Activated CD4-positive, alpha-beta T cell treated with anti-CD3 and anti-CD28 coated beads, Interleukin-2, amount 50 U/mL, for 16 hours (primary cell): ENCODE measurements around the gene ZNF521.

Source experiments
- DNase-seq: peaks from one replicate; pipeline ENCODE4 v3.0.0-alpha.2; 2020

Gene ZNF521

DNA sequence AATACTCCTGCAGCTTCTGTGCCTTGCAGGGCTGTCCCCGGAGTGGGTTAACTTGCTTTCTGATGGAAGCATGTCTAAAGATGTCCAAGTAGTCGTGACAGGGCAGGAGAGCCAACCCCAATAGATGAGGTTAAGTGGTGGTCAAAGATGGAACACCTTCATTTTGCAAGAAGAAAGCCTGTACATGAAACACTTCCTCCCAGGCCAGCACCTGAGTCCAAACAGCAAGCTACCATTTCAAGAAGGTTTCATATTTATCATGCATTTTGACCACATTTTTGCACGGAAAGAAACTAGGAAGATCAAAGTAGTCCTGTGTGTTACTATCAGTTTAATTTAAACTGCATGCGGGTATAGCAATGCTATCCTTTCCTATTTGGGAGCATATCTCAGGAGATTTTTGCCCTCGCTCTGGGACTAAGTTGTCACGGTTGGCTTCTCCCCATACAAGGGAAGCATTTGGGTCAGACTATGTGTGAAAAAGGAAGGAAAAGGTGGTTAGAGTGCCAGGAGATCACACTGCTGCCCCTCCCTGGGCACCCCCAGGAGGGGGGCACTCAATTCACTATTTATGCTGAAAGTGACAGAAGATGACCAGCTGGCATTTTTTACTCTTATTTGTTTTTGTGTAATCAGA lies 187.6 kb downstream of the ZNF521 start:
- no peak for DNase-seq

DNA sequence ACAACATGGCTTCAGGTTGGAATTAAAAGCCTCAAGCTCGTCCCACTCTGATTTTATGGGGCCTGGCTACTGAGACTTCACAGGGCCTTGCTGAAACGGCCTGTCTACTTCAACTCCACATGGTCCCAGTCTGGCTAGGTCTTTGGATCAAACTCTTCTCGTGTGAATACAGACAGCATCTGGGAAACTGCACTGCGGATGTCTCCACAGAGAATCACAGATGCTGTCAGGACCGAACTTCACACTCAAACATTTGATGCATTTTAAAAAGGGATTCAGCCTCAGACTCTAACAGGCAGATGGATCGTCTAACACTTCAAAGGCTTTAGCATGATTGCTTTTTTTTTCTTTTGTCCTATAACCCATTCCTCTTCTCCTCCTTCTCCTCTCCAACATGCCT lies 198.5 kb downstream of the ZNF521 start:
- DNase-seq, result no peak

DNA sequence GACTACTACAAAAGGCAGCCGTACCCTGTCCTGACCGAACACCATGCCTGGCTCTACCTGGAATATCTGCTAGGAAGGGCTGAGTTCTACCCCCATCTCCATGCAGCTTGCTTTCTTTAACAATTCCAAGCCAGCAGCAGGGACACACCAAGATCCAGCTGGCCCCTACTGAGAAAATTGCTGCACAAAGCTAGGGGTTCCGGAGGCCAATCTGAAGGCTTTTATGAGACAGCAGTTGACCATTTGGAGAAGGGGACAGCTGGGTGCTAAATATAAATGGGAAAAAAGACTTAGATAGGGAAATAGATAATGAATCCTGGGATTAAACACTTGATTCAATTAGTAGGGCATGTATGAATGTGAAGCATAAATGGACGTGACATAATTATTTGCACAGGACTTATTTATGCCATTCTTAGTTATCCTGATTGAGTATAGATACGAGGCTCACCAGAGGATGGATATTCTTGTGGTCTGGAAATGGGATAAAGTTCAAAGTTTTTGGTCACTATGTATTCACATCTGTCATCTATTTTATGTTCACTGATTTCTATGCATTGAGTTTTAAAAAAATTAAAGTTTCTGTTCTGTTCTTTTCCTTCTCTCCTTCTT lies 204.0 kb downstream of the ZNF521 start:
- no peak for DNase-seq

DNA sequence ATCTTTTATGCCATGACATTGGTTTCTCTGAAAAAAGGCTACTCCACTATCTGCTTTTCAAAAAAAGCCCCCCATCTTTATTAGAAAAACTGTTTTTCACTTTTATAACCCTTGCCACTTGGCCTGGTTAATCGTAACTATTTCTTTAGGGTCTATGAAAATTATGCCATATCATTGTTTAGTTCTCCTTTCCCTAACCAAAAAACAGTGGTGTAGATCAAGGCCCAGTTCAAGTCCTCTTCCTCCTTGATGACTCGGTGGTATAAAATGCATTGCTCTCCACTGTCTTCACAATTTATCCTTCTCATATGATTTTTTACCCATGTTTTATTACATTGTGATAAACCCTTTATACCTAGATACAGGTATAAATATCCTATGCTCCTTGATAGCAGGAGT lies 205.5 kb downstream of the ZNF521 start:
- DNase-seq, result no peak

DNA sequence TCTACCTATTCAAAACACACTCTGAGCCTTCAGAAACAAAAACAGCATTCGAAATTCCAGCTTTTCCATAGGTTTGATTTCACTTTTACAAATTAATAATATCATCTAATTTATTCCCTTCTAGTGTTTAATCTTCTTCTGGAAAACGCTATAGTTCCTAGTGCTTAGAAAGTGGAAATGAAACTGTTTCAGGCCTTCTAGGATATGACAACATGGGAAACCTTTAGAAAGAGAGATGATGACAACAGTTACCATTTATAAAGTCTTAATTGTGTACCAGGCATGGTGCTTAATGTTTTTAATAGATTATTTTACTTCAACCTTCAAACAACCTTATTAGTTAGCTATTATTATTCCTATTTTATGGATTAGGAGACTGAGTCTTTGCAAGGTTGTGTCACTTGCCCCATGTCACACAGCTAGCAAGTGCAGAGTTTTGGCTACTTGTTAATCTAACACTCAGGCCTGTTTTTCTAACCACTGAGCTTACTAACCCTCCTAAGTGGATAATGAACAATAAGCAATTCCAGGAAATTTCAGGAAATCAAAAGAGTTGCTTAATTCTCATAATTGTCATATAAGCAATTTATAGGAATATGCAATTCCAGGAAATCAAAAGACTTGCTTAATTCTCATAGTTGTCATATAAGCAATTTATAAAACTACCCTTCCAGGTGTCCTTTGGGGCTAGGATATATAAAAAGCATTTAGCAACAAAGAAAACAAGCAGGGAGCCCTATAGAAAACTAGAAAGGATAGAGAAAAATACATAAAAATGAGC lies 206.0 kb downstream of the ZNF521 start:
- DNase-seq, result no peak

DNA sequence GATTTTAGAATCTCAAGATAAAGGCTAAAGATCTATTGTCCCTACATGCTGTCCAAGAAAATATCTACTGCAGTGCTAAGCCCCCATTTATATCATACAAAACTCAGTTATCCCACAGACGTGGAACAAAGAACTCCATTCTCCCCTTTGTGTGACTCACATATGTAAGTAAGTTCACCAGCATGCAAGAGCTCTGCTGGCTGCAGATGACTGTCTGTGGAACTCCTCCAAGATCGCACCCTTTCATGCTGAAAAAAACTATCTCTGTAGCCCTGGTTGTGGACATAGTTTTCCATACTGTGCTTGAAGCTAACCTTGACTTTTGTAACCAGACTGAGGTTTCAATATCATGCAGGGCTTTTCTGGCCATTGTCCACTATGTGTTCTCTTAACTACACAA lies 207.1 kb downstream of the ZNF521 start:
- no peak for DNase-seq

DNA sequence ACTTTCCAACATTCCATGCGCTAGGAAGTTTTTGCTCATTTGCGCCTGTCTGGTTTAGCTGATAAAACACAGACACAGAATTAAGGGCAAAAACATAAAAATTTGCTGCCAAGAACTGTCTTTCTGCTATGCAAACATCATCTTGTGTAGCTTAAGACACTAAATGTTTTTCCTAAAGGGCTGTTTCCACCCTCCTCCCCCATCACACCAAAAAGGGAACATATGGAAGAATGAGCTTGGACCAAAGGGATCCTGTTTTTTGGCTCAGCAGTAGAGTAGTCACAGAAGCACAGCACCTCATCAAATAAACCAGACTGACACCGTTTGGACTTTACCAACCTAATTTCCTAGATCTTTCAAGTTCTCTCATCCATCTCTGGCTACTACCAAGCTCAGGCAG lies 210.1 kb downstream of the ZNF521 start:
- no peak for DNase-seq

DNA sequence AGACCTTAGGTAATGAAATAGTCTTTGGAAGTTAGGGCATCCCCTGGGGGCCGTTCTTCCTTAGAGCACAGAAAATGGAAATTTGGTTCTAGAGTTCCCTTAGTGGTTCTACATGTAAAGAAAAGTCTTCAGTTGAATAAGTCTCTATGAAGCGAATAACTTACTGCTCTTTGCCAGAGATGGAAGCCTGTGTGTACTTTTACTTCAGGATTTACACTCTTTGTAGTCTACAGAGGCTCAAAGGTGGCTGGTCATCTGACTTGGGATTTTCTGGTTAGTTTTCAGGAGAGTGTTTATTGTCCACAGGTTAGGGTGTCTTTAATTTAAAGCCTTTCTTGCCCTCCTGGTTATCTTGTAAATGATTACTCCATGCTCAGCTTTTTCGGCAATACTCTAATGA lies 210.6 kb downstream of the ZNF521 start:
- DNase-seq, result no peak

DNA sequence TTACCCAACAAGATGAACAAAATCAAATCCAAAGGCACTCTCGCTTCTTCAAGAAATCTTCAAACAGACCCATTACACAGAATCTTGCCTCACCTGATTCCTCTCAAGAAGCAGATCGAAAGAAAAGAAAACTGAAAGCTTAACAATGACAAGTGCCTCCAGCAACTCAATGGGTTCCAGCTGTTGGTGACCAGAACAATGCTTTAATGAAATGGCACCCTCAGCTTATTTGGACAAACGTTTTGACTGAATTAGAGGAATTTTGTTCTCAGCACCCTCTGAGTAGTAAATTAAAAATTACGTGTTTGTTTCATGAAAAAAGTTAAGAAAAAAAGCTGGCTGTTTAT lies 211.0 kb downstream of the ZNF521 start:
- DNase-seq, result no peak

DNA sequence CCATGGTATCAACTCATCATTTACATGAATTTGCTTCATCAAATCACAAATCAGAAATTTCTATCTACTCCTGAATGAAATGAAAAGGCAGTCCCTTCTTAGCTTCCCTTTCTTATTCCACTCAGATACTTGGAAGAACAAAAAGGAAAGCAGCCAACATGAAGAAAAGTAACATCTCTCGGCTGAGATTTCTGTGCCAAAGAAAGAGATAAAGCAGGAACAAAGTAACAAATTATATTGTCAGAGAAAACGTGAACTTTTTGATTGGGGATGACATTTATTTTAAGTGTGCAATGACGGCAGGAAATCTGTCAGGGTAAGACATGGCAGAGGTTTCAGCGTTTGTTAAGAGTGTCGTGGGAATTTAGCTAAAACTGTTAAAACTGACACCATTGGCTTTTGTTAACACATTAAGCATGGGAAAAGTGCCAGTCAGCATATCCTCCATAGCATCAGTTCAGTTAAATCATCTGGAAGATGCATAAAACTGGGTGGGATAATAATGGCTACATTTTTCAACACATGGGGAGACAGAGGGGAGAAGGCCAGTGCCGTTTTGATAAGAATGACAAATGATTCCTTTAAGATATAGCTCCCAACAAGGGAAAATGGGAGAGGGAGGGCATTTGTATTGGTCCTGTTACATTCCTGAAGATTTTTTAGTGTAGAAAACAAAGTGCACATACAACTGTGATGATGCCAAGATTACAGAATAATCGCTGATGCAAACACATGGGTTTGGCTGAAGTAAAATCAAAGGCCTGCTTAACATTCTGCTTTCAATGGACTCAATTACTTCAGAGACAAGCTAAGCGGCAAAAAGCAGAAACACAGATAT lies 211.6 kb downstream of the ZNF521 start:
- DNase-seq, result no peak

DNA sequence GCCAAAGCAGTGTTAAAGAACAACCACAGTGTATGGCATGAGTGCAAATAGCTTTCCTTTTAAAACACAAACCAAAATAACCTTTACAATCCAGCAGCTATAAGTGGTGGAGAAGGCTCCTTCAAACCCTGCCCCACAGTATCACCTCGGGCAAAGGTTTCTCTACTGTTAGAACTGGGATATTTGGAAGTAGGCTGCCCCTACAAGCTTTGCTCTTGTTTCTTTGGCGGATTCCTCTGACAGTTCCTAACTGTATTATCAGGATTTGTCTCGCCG lies 214.8 kb downstream of the ZNF521 start:
- DNase-seq, result no peak

DNA sequence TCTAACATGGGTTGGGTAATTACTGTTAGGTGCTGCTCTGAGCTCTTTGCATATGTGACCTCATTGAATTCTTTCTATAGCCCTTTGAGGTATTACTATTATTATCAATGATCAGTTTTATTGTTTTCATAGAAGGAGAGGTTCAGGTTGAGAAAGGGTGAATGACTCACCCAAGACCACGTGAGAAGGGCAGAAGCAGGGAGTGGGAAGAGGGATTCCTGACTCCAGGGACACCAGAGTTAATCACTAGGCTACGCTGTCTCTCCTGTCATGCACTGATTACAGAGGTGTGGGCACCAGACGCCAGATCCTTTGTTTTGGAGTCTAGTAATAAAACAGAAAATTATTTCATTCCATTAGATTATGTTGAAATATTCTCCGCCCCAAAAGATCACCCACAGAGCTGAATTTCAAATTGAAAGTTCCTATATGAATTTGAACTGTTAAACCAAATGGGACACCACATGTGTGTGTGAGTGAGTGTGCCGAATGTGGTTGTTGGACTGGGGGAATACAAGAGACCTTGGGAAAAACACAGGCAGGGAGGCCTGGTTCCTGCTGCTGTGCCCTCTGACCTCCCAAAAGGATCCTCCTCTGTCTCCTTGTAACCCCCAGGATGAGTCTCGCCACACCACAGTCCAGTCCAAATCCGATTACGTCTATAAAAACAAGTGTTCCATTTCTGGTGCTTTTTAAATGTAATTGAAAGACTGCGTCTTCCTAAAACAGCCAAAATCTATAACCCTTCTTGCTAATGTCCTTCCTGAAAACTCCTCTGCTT lies 215.4 kb downstream of the ZNF521 start:
- no peak for DNase-seq

DNA sequence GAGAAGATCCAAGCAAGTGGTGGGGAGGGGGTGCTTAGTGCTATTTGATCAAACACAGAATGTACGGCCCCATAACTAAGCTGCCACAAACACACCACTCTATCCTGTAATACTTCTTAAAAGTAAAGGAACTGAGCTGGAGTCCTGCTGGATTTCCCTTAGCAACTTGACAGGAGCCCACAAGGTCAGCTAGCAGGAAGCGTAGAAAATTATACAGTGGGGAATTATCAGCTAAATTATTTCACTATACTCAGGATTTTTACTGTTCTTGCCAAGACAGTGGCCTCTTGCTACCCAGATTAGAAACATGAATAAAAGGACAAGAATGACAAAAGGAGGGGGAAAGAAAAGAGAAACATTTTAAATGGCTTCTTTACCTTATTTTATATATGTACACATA lies 217.1 kb downstream of the ZNF521 start:
- DNase-seq, result no peak

DNA sequence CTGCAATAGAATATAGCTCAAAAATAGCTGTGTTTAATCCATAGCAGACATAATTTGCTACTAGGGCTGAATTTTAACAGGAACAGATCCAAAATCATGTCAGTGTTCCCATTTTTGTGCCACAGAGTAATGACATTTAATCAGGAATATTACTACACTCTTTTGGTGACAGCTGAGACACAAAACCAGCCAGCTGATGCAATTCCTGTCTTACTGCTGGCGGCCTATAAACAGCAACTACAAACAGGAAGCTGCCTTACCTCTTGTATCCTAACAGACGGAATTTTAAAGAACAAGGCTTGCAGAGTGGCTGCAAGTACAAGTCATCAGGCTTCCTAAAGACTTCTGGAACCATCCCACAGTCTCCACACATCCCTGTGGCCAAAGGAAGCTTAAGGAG lies 218.1 kb downstream of the ZNF521 start:
- DNase-seq, result no peak

DNA sequence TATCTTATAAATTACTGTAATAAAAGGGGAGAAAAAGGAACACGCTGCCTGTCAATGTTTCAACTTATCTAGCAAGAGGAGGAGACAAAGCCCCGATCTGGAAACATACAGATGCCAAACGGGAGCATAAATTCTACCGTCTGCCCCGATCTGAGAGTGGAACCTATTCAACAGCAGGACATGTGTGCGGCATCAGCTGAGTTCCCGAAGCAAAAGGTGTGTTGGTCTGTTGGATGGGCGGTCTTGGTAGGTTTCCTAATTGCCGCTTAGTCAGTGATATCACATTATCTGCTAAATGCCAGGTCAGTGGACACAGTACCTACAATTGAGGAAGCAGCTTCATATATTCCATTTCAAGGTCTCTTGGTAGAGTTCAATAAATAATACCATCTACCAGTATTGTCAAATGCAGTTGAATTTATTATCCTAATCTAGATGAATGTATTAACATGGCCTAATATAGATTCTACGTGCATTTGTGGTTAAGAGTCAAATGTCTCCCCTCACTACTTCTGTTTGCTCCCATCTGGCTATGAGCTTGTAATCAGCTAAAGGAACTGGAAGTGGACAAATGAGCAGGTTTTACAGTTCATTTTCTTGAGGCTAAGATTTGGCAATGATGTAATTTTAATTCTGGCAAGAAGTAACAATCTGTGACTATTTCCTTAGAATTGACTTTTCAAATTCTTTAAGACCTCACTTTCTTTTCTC lies 219.0 kb downstream of the ZNF521 start:
- DNase-seq, result no peak

DNA sequence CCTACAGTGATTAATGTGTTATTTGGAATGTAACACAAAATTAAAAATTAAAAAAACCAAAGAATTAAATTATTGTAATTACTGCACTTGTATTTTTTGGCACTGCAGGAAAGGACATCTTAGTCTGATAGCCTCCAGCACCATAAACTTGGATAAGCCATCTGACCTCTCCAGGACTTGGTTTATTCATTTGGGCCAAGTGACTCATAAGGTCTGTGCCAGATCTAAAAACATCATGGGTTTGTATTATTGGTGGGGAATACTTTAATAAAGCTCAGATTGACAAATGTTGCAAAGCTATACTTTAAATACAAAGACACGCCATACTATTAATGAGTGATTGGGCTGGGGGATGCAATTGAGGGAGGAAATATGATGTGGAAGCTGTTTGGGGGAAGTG lies 225.2 kb downstream of the ZNF521 start:
- no peak for DNase-seq

DNA sequence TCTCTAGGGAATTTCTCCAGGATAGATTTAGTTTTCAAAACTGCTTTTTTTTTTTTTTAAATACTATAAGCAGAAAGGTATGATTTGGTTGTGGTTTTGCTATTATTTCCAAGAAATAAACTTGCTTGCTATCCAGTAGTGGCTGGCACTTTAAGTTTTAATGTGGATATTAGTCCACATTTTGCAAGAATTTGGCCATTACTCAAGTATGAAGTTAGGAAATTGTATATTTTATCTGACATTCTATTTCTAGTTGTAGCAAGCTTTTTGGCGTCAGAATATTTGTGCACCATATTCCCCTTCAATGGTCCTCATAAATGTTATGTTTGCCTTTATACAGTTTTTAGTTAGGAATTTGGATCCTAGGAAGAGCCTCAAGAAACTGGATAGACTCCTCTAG lies 226.3 kb downstream of the ZNF521 start:
- no peak for DNase-seq

DNA sequence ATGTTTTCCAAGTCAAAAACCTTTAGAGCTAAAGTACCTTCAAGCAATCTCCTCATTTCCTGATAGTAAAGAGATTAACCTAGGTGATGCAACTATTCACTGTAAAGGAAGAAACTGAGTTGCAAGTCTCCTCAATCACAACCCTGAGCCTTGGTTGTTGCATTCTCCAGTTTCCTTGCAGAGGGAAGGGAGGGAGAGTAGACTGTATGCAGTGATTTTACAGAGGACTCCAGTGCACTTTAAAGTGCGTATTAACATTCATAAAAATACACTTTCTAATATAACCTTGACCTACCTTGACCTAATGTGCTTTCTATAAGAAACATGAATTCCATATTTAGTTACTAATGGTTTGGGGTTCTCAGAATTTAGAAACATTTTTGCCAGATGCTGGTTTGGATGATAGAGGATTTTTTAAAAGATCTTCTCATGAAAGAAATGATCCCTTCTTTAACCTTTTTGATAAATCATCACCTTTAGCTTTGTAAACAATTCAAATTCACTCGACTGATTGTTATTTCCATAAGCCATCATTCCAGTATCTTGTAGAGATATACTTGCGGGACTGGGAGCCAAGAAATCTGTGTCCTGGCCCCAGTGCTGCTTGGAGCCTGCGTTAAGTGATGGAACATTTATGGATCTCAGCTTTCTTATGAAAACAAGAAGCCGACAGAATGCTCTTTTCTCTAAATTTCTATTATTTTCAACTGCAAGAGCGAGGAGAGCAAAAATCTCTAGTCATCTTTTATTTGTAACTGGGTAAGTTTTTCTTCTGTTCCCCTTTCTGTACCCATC lies 228.3 kb downstream of the ZNF521 start:
- DNase-seq, result no peak

DNA sequence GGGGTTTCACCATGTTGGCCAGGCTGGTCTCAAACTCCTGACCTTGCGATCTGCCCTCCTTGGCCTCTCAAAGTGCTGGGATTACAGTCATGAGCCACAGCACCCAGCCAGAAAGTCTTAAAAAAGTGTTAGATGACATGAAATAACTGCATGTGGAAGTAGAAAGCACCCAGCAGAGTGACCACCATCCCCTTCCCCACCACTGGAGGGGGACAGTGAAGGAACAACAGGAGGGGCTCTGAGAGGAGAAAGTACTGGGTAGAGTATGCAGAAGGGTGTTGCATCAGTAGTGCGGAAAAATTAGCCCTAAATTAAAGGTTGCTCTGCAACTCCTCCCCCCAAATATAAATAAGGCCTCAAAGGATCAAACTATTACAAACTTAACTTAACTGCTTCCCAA lies 230.5 kb downstream of the ZNF521 start:
- DNase-seq, result no peak

DNA sequence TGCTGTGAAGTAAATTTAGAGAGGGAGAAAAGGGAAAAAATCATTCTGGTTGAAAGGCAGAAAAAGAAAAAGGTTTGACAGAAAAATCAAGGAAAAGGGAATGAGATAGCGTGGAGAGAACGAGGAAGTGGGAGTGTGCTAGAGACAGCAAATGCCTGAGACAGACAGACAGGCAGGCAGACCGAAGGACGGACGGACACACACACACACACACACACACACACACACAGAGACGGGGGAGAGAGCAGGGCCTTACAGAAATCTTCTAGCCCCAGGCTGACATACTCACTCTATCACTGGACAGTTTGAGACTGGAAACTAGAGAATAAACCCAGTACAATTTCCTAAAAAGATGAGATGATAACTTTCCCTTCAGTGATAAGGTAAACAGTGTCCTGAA lies 238.4 kb downstream of the ZNF521 start:
- no peak for DNase-seq

DNA sequence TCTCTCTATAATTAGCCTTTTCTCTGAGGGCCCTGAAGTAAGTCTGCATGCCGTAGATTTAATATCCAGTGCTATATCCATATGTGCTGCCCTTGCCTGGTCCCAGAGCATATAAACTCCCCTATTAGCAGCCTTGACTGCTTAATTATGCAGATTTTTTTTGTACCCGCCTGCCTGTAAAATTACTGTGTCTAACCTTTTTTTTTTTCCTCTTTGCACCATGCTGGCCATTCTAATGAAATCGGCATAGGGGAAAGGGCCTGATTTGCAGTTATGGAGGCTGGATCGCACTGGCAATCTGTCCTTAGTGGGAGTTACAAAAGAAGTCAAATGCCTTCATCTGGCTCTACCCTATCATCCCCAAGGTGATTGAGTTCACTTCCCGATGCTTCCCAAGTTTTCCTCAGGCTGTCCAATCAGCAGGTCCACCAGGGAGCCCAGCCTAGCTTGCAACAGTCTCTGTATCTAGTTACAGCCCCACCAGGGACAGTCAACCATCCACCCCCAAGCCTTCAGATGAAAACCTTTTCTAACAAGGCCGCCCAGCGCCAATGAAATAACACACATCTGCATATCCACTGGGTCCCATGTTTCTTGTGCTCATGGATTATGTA lies 239.0 kb downstream of the ZNF521 start:
- no peak for DNase-seq
